GM21717 (cell line): ENCODE data around the gene RBMS1.
A peak's percentile ranks its signal among the peaks of the same experiment; 100 is the strongest.
"Not testable (repeated sequence)": the region's sequence is repeated elsewhere in the genome, so short reads cannot be mapped to it uniquely, and the experiment has no call there.

Experiments used
- ATAC-seq: cut with Tn5 transposase; IDR thresholded peaks from one replicate; pipeline ENCODE4 v1.9.1; 2021; ENCODE audit warnings: mild to moderate bottlenecking, moderate library complexity; ENCODE audit not compliant: unreplicated experiment

RBMS1 gene

GRCh38 chr2:160472839-160473251 lies 20.8 kb downstream of the RBMS1 start:
- no peak for ATAC-seq

GRCh38 chr2:160471950-160472349 lies 21.7 kb downstream of the RBMS1 start:
- no peak for ATAC-seq

GRCh38 chr2:160469621-160470204 lies 23.9 kb downstream of the RBMS1 start:
- no peak for ATAC-seq

- ATAC-seq, result no peak
These were observed 24.4 kb downstream of the RBMS1 start for GRCh38 chr2:160469164-160469563.

- no peak for ATAC-seq
These were observed 26.5 kb downstream of the RBMS1 start for GRCh38 chr2:160467086-160467485.

GRCh38 chr2:160465406-160465805 lies 28.2 kb downstream of the RBMS1 start:
- ATAC-seq, result no peak

- ATAC-seq, result no peak
These were observed 28.6 kb downstream of the RBMS1 start for GRCh38 chr2:160465002-160465401.

GRCh38 chr2:160464017-160464416 lies 29.6 kb downstream of the RBMS1 start:
- no peak for ATAC-seq

GRCh38 chr2:160463245-160463644 lies 30.4 kb downstream of the RBMS1 start:
- no peak for ATAC-seq

GRCh38 chr2:160460333-160460731 lies 33.3 kb downstream of the RBMS1 start:
- no peak for ATAC-seq

- no peak for ATAC-seq
These were observed 33.9 kb downstream of the RBMS1 start for GRCh38 chr2:160459538-160460332.

- ATAC-seq, result no peak
These were observed 34.7 kb downstream of the RBMS1 start for GRCh38 chr2:160458718-160459453.

GRCh38 chr2:160457588-160457987 lies 36.0 kb downstream of the RBMS1 start:
- ATAC-seq, result peak; percentile 75

GRCh38 chr2:160454070-160454797 lies 39.4 kb downstream of the RBMS1 start:
- no peak for ATAC-seq

GRCh38 chr2:160453111-160453820 lies 40.3 kb downstream of the RBMS1 start:
- ATAC-seq, result no peak

- no peak for ATAC-seq
These were observed 43.1 kb downstream of the RBMS1 start for GRCh38 chr2:160450486-160450885.

- ATAC-seq, result not testable (repeated sequence)
These were observed 44.8 kb downstream of the RBMS1 start for GRCh38 chr2:160448821-160449220.

- no peak for ATAC-seq
These were observed 47.9 kb downstream of the RBMS1 start for GRCh38 chr2:160445673-160446072.

GRCh38 chr2:160442603-160443002 lies 51.0 kb downstream of the RBMS1 start:
- no peak for ATAC-seq

GRCh38 chr2:160440888-160441287 lies 52.7 kb downstream of the RBMS1 start:
- ATAC-seq, result no peak

GRCh38 chr2:160439038-160439437 lies 54.6 kb downstream of the RBMS1 start:
- not testable (repeated sequence) for ATAC-seq
